ENCODE data around the gene AKAP14. TPM values are rescaled to one million over a fixed set of nuclear protein-coding genes. Genes with fewer than 3 reads are reported as not detected.
"Not testable (repeated sequence)": the region's sequence is repeated elsewhere in the genome, so short reads cannot be mapped to it uniquely, and the experiment has no call there.

The AKAP14 gene
- total RNA-seq, 4 donors from 2014 or later = not detected

DNA sequence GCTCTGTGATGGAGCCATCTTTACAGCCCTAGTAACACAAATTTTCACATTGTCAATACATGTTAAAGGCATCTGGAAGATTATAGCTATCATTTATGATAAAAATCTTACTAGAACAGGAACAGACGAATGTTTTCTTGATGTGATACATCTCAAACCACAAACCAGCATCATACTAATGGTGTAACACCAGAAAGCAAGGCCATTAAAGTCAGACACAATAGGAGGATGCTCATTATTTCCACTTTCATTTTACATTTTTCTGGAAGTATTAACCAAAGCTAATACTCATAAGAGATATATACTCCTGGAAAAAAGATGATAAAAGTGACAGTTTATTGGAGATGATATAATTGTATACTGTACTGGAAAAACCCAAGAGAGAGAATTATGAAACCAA lies 5.3 kb downstream of the AKAP14 start:
- ATAC-seq = no peak
- Histone ChIP-seq H3K27ac (no peak overlapping the region), H3K4me3 (no peak overlapping the region), H3K36me3 (no peaks in the 10 kb centered on the region), H3K9me3 (no peaks in the 10 kb centered on the region), H3K4me1 (no peaks in the 10 kb centered on the region), H3K27me3 (no peaks in the 10 kb centered on the region)
- TF ChIP-seq POLR2A (IDR thresholded peaks at IDR 0.05) = no peak
- TF ChIP-seq, protein P1, sequence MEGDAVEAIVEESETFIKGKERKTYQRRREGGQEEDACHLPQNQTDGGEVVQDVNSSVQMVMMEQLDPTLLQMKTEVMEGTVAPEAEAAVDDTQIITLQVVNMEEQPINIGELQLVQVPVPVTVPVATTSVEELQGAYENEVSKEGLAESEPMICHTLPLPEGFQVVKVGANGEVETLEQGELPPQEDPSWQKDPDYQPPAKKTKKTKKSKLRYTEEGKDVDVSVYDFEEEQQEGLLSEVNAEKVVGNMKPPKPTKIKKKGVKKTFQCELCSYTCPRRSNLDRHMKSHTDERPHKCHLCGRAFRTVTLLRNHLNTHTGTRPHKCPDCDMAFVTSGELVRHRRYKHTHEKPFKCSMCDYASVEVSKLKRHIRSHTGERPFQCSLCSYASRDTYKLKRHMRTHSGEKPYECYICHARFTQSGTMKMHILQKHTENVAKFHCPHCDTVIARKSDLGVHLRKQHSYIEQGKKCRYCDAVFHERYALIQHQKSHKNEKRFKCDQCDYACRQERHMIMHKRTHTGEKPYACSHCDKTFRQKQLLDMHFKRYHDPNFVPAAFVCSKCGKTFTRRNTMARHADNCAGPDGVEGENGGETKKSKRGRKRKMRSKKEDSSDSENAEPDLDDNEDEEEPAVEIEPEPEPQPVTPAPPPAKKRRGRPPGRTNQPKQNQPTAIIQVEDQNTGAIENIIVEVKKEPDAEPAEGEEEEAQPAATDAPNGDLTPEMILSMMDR (IDR thresholded peaks at IDR 0.05) = no peak
- no peak for TF ChIP-seq EP300 (IDR thresholded peaks at IDR 0.05)
- TF ChIP-seq POLR2AphosphoS5 (IDR thresholded peaks at IDR 0.05) = no peak
- 55 to 87% methylated on average over 1 of the region's 1 CpG for WGBS, 2 donors (ENCODE audit: low coverage in 1 of 2)

DNA sequence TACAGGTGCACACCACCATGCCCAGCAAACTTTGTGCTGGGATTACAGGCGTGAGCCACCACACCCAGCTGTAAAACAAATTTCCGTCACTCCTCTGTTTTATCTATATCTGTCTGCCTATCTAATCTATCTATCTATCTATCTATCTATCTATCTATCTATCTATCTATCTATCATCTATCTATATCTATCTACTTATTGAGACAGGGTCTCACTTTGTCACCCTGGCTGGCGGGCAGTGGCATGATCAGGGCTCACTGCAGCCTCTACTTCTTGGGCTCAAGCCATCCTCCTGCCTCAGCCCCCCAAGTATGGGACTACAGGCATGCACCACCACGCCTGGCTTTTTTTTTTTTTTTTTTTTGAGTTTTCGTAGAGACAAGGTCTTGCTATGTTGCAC lies 20.6 kb downstream of the AKAP14 start:
- Histone ChIP-seq H3K27me3 (no peaks in the 10 kb centered on the region), H3K4me3 (no peak overlapping the region), H3K9me3 (no peaks in the 10 kb centered on the region), H3K27ac (no peak overlapping the region), H3K36me3 (no peaks in the 10 kb centered on the region), H3K4me1 (no peaks in the 10 kb centered on the region)
- no peak for ATAC-seq
- TF ChIP-seq POLR2A (IDR thresholded peaks at IDR 0.05) (no peak), EP300 (IDR thresholded peaks at IDR 0.05) (no peak)
- 80 to 90% methylated on average over 2 of the region's 5 CpGs for WGBS, 2 donors (ENCODE audit: low coverage in 1 of 2)

GRCh38 chrX:119917877-119918276 lies 22.2 kb downstream of the AKAP14 start:
- no peaks in the 10 kb centered on the region for H3K27me3 ChIP-seq
- no peaks in the 10 kb centered on the region for H3K4me1 ChIP-seq
- H3K36me3 ChIP-seq = no peaks in the 10 kb centered on the region
- WGBS, 2 donors (ENCODE audit: low coverage in 1 of 2) = 83 to 100% methylated on average over 1 of the region's 2 CpGs
- no peaks in the 10 kb centered on the region for H3K9me3 ChIP-seq
- H3K27ac ChIP-seq = no peak overlapping the region
- ATAC-seq = no peak
- TF ChIP-seq, protein P1 (IDR thresholded peaks at IDR 0.05) = no peak
- no peak for TF ChIP-seq POLR2A (IDR thresholded peaks at IDR 0.05)
- no peak for TF ChIP-seq POLR2AphosphoS5 (IDR thresholded peaks at IDR 0.05)
- H3K4me3 ChIP-seq = no peak overlapping the region

- H3K27me3 ChIP-seq = no peaks in the 10 kb centered on the region
- TF ChIP-seq, protein P1 (IDR thresholded peaks at IDR 0.05) = no peak
- TF ChIP-seq POLR2A (IDR thresholded peaks at IDR 0.05) = no peak
- TF ChIP-seq POLR2AphosphoS5 (IDR thresholded peaks at IDR 0.05) = no peak
- TF ChIP-seq EP300 (IDR thresholded peaks at IDR 0.05) = no peak
- H3K4me3 ChIP-seq = no peak overlapping the region
- H3K9me3 ChIP-seq = no peaks in the 10 kb centered on the region
- ATAC-seq = no peak
- WGBS, 2 donors (ENCODE audit: low coverage in 1 of 2) = 85 to 86% methylated on average over 5 of the region's 5 CpGs
- H3K4me1 ChIP-seq = no peaks in the 10 kb centered on the region
- H3K36me3 ChIP-seq = peaks cover 0 to 11% of the 10 kb centered on the region in 2 donors
- H3K27ac ChIP-seq = no peak overlapping the region
Observed at GRCh38 chrX:119919835-119920585, 24.3 kb downstream of the AKAP14 start.

- peaks cover 0 to 28% of the 10 kb centered on the region in 2 donors for H3K36me3 ChIP-seq
- 88 to 100% methylated on average over 3 to 7 of the region's 7 CpGs for WGBS, 2 donors (ENCODE audit: low coverage in 1 of 2)
- H3K4me1 ChIP-seq, H3K27ac ChIP-seq, H3K27me3 ChIP-seq, ATAC-seq, H3K9me3 ChIP-seq, H3K4me3 ChIP-seq: not testable (repeated sequence)
Observed at GRCh38 chrX:119922391-119922790, 26.7 kb downstream of the AKAP14 start.

GRCh38 chrX:119935215-119935874 lies 39.7 kb downstream of the AKAP14 start:
- Histone ChIP-seq H3K4me3 (no peak overlapping the region), H3K36me3 (peaks cover 0 to 74% of the 10 kb centered on the region in 2 donors), H3K4me1 (no peaks in the 10 kb centered on the region), H3K27ac (no peak overlapping the region), H3K27me3 (no peaks in the 10 kb centered on the region), H3K9me3 (no peaks in the 10 kb centered on the region)
- WGBS, 2 donors (ENCODE audit: low coverage in 1 of 2) = 93 to 100% methylated on average over 1 to 3 of the region's 3 CpGs
- ATAC-seq = no peak
- TF ChIP-seq POLR2AphosphoS5 (IDR thresholded peaks at IDR 0.05) = no peak
- no peak for TF ChIP-seq POLR2A (IDR thresholded peaks at IDR 0.05)
- TF ChIP-seq, protein P1 (IDR thresholded peaks at IDR 0.05) = no peak
- no peak for TF ChIP-seq EP300 (IDR thresholded peaks at IDR 0.05)
